Measurements from ENCODE around the gene ZNF793. TPM values are rescaled to one million over a fixed set of nuclear protein-coding genes. Genes with fewer than 3 reads are reported as not detected.

ZNF793 gene
- total and polyA plus RNA-seq, 3 donors from 2014 or later, result 7.3 to 33.5 (median 25.6) TPM

DNA sequence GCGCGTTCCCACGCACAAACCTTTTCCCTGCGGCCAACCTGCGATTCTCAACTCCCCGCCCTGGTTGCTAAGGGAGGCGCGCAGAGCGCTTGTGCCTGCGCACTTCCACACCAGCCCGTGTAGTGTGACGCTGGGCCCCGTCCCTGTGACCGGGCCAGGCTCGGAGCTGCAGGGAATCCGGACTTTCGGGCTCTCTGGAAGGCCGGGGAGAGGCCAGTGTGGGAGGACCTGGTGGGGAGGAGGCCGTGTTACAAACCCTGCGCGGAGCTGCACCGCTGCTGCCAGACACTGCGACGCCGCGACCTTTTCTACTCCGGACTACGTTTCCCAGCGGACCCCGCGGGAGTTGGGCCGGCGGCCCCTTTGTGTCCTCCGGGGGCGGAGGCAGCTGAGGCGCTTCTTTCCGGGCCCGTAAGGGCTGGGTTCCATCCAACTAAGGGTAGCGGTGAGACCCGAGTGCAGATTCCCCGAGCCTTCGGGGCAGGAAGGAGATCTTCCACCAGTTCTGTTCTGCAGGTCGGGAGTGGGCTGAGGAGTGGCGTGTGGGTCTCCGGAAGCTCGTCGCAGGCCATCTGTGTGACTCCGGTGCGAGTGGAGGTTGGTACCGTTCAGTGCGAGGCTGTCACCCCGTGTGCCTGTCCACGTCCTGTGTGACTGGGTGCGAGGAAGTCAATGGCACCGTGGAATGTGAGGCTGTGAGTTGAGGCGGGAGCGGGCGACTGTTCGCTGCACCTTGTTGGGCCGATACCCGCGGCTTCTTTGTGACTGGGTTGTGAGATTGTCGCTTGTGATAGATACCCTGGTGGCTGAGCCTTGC, 37.6 kb upstream of the ZNF793 start, which contains the start of gene ZNF570:
TSS of gene ZNF570 (plus strand) at position 396 of the 817 bp plus-strand sequence. CDS start 999 bp downstream, outside the sequence.
- Histone ChIP-seq H3K36me3 (ENCODE audit: low read depth, missing control alignments) (no peaks in the 10 kb centered on the region), H3K27ac (peak within 1 kb of the TSS; percentile 84 to 89), H3K9me3 (no peaks in the 10 kb centered on the region), H3K4me3 (peak within 1 kb of the TSS; percentile 70 to 92), H3K27me3 (no peaks in the 10 kb centered on the region), H3K4me1 (peaks cover 7% of the 10 kb centered on the region)
- no peak for TF ChIP-seq POLR2A (IDR thresholded peaks at IDR 0.05)
- TF ChIP-seq CTCF (IDR thresholded peaks at IDR 0.05), result no peak
- intact Hi-C loops (cut with DNase I; ENCODE audit: low total_unique reads), result no loop called here
- WGBS, 2 donors, result 0% methylated on average over 10 to 56 of the region's 63 CpGs
- peak; percentile 95 for DNase-seq

DNA sequence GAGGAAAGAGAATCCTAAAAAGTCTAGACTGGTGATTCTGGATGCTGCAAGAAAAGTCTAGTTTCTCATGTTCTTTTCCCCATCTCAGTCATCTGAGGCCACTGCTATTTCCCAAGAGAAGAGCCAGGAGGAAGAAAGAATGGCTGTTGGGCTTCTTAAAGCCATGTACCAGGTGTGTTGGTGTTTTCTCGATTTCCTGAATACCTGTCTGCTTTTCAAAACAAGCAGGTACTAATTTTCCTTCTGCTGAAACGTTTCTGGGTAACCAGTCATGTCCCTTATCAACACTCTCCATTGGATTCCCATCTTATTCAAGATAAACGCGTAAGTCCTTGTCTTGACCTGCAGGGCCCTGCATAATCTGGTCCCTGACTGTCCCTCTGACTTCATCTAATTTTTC, 36.5 kb upstream of the ZNF793 start:
- H3K27ac ChIP-seq, result no peak overlapping the region
- no peak for DNase-seq
- H3K9me3 ChIP-seq, result no peaks in the 10 kb centered on the region
- TF ChIP-seq POLR2A (IDR thresholded peaks at IDR 0.05), result no peak
- TF ChIP-seq CTCF (IDR thresholded peaks at IDR 0.05), result no peak
- H3K4me3 ChIP-seq, result peak overlapping the region in 1 of 2 donors; percentile 92
- intact Hi-C loops (cut with DNase I; ENCODE audit: low total_unique reads), result no loop called here
- 76 to 82% methylated on average over 4 of the region's 4 CpGs for WGBS, 2 donors
- no peaks in the 10 kb centered on the region for H3K36me3 ChIP-seq (ENCODE audit: low read depth, missing control alignments)
- peaks cover 7% of the 10 kb centered on the region for H3K4me1 ChIP-seq
- H3K27me3 ChIP-seq, result no peaks in the 10 kb centered on the region

DNA sequence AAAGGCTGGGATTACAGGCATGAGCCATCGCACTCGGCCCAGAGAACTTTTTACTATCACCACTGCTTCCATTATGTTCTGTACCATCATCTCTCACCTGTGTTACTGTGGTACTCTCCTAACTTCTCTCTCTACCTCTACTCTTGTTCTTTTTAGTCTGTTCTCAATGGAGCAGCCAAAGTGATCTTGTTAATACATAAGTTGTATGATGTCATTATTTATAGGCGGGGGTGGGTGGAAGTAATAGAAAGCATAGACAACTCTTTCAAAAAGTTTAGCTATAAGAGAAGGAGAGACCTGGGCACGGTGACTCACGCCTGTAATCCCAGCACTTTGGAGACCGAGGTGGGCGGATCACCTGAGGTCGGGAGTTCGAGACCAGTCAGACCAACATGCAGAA, 34.6 kb upstream of the ZNF793 start:
- Histone ChIP-seq H3K4me3 (no peak overlapping the region), H3K36me3 (ENCODE audit: low read depth, missing control alignments) (no peaks in the 10 kb centered on the region), H3K4me1 (peaks cover 7% of the 10 kb centered on the region), H3K27me3 (no peaks in the 10 kb centered on the region), H3K27ac (no peak overlapping the region), H3K9me3 (no peaks in the 10 kb centered on the region)
- WGBS, 2 donors, result 97 to 98% methylated on average over 9 of the region's 9 CpGs
- intact Hi-C loops (cut with DNase I; ENCODE audit: low total_unique reads), result no loop called here
- DNase-seq, result no peak
- no peak for TF ChIP-seq CTCF (IDR thresholded peaks at IDR 0.05)
- TF ChIP-seq POLR2A (IDR thresholded peaks at IDR 0.05), result no peak

- DNase-seq, result no peak
- no peaks in the 10 kb centered on the region for H3K9me3 ChIP-seq
- H3K27me3 ChIP-seq, result no peaks in the 10 kb centered on the region
- H3K27ac ChIP-seq, result no peak overlapping the region
- WGBS, 2 donors, result 90 to 97% methylated on average over 8 of the region's 8 CpGs
- TF ChIP-seq CTCF (IDR thresholded peaks at IDR 0.05) (no peak), POLR2A (IDR thresholded peaks at IDR 0.05) (no peak)
- H3K36me3 ChIP-seq (ENCODE audit: low read depth, missing control alignments), result no peaks in the 10 kb centered on the region
- H3K4me3 ChIP-seq, result no peak overlapping the region
- no peaks in the 10 kb centered on the region for H3K4me1 ChIP-seq
- intact Hi-C loops (cut with DNase I; ENCODE audit: low total_unique reads), result no loop called here
Observed at GRCh38 chr19:37484406-37485168, 22.2 kb upstream of the ZNF793 start.
